ENCODE data around the gene KLHL29.

The KLHL29 gene

GRCh38 chr2:23571085-23571484 lies 186.1 kb downstream of the KLHL29 start:
- DNase-seq (ENCODE audit: low read depth): no peak

GRCh38 chr2:23571527-23572282 lies 186.7 kb downstream of the KLHL29 start:
- no peak for DNase-seq (ENCODE audit: low read depth)

DNA sequence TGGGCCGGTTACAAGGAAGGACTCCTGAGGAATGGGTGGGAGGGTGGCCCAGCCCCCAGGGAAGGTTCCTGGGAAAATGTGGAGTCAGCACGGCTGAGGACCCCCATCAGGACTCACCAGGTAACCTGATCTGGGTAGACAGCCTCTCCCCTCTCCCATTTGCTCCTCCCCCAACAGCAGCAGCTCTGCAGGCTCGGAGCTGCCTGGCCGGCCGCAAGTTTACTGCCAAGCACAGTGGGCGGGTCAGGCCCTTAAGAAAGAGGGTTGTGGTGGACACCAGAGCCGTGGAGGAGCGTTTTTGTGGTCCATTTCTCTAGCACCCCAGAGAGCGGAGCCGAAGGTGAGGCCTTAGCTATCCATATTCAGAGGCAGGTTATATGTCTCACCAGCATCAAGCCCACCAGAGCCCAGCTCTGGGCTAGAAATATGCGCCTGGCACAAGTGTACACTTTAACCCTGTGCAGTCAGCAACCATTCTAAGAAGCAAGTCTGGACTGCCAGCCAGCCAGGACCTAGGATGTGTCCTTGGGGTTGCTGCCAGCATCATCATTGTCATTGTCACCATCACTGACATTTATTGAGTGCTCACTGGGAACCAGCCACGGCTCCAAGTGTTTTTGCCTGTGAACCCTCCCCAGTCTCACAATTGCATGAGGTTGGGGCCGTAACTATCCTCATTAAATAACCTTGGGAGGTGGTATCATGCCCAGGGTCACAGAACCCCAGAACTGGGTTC lies 190.1 kb downstream of the KLHL29 start:
- DNase-seq (ENCODE audit: low read depth): no peak

- DNase-seq (ENCODE audit: low read depth): no peak
Observed at GRCh38 chr2:23578964-23579671, 194.1 kb downstream of the KLHL29 start.

DNA sequence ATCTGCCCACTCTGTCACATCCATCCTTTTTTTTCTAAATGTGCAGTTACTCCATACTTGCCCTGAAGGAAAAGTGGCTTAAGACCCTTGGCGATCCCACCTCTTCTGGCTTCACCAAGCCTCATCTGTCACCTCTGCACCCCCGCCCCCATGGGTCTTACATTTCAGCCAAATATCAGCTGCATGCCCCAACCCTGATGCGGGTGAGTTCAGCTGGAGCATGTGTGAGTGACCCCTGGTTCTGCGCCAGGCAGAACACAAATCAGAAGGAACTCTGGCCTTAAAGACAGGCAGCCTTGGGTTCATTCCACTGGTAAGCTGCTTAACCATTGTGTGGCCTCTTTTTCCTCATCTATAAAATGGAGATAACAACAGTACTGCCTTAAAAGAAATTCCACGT lies 194.7 kb downstream of the KLHL29 start:
- no peak for DNase-seq (ENCODE audit: low read depth)

GRCh38 chr2:23583467-23583866 lies 198.5 kb downstream of the KLHL29 start:
- no peak for DNase-seq (ENCODE audit: low read depth)

- DNase-seq (ENCODE audit: low read depth): no peak
Observed at GRCh38 chr2:23584054-23584745, 199.2 kb downstream of the KLHL29 start.

GRCh38 chr2:23585273-23586170 lies 200.5 kb downstream of the KLHL29 start:
- no peak for DNase-seq (ENCODE audit: low read depth)

DNA sequence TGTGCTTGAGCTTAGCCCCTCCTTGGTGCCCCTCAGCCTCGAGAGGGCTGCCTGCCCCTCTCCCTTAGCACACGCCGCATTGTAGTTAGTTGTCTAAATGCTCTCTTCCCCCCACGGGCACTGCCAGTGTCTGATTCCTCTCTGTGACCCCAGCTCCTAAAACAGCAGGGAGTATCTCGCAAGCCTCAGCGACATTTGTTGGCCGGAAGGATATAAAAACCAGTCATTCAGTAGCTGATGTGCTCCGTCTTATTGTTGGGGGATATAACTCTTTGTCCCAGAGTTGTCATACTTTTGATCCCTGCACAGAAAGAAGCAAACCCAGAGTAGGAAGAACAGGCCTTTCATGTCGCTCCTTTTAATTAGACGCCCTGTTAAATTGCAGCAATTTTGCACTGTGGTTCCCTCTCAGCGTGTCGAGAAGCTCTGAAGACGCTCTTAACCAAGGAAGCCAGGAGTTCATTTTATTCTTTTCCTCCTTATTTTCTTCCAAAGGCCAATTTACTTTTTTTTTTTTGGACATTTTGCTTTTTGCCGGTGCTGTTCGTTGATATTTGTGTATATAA lies 201.8 kb downstream of the KLHL29 start:
- no peak for DNase-seq (ENCODE audit: low read depth)

- no peak for DNase-seq (ENCODE audit: low read depth)
Observed at GRCh38 chr2:23587341-23587880, 202.4 kb downstream of the KLHL29 start.

DNA sequence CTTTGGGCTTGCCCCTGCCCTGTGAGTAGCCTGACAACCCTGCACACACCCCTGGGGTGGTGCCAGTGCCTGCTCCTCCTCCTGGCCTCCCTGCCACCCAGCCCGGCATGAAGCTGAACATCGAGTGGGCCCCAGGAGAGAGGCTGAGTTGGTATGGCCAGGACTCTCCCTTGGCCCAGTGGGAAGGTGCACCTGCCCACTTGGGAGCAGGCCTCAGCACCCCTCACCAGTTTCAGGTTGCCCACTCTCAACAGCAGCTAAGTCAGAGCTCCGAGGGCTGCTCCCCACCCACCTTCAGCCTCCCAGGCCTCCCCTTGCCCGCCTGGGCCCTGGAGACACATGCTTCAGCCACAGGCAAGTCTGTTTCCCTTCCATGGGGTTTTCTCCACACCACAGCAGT lies 203.1 kb downstream of the KLHL29 start:
- DNase-seq (ENCODE audit: low read depth): no peak

GRCh38 chr2:23588508-23589201 lies 203.7 kb downstream of the KLHL29 start:
- no peak for DNase-seq (ENCODE audit: low read depth)

GRCh38 chr2:23589220-23589647 lies 204.3 kb downstream of the KLHL29 start:
- DNase-seq (ENCODE audit: low read depth): no peak

DNA sequence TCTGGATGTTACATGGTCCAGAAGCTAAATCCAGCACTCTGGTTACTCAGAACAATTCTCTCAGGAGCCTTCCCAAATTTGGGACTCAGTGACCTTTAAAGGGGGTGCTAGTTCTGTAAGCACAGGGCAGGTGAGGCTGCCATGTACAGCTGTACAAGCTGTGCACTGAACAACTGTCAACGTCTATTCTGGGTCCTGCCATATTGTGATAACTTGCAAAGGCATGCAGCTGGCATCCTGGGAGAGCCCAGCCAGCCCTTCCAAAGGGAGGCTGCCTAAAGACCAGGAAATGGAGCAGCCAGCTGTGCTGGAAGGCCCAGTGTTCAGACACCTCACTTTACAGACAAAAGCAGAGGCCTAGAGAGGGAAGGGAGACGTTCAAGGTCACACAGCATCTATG lies 204.8 kb downstream of the KLHL29 start:
- no peak for DNase-seq (ENCODE audit: low read depth)

DNA sequence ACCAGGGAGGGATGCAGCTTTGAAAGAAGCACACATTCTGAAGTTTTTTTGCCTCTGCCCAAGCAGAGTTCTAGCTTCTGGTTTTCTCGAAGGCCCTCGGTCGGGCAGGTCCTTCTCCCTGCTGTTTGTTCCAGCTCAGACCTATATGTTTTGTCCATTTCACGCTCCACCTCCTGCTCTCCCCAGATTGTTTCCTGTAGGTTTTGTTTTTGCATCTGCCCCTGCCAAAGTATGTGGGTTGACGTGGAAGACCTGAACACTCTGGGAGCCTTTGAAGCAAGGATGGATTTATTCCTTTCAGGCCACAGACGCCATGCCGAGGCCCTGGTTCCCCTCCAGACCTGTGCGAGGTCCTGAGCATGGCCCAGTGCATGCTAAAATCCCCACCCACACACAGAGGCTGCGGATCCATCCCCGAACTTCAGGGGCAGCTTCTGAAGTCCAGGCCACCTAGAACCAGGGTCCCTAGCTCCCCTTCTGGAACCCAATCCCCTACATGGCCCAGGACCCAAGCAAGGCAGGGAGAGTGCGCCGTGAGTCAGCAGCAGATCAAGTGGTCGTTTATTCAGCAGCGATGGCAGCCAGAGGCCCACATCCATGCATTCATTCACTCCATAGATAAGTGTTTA lies 205.4 kb downstream of the KLHL29 start:
- DNase-seq (ENCODE audit: low read depth): no peak

- DNase-seq (ENCODE audit: low read depth): no peak
Observed at GRCh38 chr2:23591111-23591510, 206.1 kb downstream of the KLHL29 start.

DNA sequence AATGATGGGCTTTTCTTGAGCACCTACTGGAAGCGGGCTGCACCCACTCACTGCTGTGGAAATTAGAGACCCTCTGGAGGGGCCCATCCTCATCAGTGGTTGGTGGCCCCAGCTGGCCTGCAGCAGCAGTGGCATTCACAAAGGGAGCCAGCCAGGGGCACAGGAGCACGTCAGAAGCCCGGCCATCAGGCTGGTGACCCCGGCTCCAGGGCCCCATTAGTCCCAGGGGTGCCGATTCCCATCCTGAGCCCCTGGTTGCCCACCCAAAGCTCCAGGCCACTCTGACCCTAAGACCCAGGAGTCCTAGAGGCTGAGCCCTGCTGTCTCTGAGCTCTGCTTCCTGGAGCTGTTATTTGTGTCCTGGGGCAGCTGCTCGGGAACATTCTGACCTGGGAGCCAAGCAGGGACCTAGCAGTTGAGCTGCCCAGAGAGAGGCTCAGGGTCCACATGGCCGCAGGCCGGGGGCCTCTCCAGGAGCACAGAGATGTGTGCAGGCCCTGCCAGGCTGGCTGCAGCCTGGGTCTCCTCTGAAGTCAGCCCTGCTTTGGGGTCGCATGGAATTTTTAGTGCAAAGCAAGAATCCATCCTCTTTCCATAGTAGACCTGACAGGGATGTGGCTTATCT lies 207.2 kb downstream of the KLHL29 start:
- DNase-seq (ENCODE audit: low read depth): no peak

DNA sequence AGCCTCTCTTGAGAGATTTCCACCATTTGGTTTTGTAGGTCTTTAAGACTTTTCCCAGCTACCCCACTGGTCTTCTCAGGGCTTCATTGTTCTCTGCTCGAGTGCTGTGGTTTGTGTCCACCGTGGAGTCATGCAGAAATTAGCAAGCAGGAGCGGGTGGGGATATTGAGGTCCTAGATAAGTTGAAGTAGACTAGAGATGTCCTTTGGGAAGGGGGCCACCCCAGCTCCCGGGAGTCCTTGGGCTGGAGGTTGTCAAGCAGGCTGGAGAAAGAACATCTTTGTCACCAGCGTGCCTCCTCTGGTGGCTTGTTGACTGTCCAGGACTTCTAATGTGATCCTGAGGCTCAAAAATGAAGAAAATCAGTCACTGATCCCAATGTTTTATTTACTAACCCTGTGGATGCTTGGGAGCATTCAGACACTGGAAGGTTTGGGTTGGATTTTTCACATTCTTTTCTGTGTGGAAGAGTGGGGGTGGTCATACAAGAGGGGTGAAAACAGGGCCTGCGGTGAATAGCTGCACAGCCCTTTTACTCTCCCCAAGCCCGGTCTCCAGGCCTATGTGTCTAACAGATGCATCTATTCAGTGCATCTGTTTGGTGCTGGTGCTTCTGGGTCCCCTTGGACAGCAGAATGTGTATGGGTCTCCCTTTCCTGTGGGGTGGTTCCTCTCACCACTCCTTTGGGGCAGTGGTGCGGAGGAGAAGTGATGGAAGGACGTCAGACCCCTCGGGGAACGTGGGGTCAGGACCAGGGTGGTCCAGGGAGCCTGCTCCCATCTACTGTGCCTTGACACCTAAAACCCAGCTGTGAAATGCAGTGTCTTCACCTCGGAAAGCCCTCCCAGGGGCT lies 208.1 kb downstream of the KLHL29 start:
- no peak for DNase-seq (ENCODE audit: low read depth)
